Measurements from ENCODE around the gene RNF141.

Gene RNF141

DNA sequence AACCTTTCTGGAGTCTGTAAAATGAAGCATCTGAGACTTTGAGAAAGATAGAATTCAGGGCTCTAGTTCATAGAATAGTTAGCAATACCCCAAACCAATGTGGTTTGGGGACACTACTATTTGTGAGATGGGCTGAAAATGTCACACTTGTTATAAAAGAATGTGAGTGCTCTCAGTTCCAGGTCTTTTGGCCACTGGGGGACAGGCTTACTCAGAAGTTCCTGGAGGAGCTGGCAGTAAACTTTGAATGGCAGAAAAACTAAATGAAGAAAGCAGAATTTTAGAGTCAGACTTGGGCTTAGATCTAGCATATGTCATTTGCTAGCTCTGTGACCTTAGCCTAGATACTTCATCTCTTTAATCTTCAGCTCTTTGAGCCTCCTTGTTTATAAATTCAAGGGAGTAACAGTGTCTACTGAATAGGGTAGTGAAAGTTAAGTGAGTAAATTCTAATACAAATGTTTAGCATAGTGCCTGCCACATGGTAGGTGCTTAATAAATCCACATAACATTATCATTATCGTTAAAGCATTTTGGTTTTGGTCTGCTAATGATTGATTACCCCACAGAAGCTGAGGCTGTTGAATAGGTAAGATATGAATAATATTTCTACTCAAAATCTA lies 23.8 kb upstream of the RNF141 start (continued):
- TF ChIP-seq ZNF174 (tag by site-specific recombination; IDR thresholded peaks at IDR 0.05) (no peak), ZNF510 (tag by site-specific recombination; IDR thresholded peaks at IDR 0.05; ENCODE audit: insufficient replicate concordance) (no peak)
- TF ChIP-seq, protein P1, sequence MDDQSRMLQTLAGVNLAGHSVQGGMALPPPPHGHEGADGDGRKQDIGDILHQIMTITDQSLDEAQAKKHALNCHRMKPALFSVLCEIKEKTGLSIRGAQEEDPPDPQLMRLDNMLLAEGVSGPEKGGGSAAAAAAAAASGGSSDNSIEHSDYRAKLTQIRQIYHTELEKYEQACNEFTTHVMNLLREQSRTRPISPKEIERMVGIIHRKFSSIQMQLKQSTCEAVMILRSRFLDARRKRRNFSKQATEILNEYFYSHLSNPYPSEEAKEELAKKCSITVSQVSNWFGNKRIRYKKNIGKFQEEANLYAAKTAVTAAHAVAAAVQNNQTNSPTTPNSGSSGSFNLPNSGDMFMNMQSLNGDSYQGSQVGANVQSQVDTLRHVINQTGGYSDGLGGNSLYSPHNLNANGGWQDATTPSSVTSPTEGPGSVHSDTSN (CRISPR knock-in tag; IDR thresholded peaks at IDR 0.05): no peak

DNA sequence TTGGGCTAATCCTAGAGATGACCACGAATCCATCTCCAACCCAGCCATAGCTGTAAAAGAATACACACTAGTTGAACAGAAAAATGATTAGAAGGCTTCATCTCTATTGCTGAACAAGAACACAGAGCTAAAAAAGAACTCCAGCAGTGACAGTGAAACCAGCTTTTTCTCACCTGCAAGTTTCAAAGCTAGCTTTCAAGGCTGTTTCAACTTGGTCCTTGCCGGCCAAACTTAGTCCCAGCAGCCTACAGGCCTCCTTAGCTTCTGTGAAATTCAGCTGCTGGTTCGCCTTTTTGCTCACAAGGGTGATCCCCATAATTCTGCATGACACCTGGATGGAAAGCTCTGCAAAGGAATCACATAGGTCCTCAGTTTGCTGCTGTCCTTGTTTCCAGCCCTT lies 23.0 kb upstream of the RNF141 start:
- ChIA-PET POLR2A (no interaction called here), CTCF (interaction anchor here (0.6 to 1.1 kb wide), 3 partner anchors 56 to 186 kb away, joined by 3 read pairs; no protein-coding TSS in a partner anchor)
- TF ChIP-seq ZNF350 (tag by site-specific recombination; IDR thresholded peaks at IDR 0.05) (no peak), ZNF140 (tag by site-specific recombination; IDR thresholded peaks at IDR 0.05) (no peak), ZNF24 (tag by site-specific recombination; IDR thresholded peaks at IDR 0.05) (no peak), ZNF394 (tag by site-specific recombination; IDR thresholded peaks at IDR 0.05; ENCODE audit: borderline replicate concordance) (no peak), ZNF132 (tag by site-specific recombination; IDR thresholded peaks at IDR 0.05; ENCODE audit: borderline replicate concordance) (no peak)
- Histone ChIP-seq H3K4me3 (ENCODE audit: low read depth, low read length) (no peak overlapping the region), H3K36me3 (ENCODE audit: control insufficient read depth in 2 of 2, insufficient read depth in 1 of 2, low read length in 2 of 2) (no peaks in the 10 kb centered on the region), H3K4me1 (ENCODE audit: control insufficient read depth, insufficient read depth, low read length) (no peaks in the 10 kb centered on the region), H3K27ac (ENCODE audit: extremely low read depth, low read depth, low read length) (no peak overlapping the region), H3K9me3 (ENCODE audit: control insufficient read depth, insufficient read depth, low read depth, low read length) (no peaks in the 10 kb centered on the region)

DNA sequence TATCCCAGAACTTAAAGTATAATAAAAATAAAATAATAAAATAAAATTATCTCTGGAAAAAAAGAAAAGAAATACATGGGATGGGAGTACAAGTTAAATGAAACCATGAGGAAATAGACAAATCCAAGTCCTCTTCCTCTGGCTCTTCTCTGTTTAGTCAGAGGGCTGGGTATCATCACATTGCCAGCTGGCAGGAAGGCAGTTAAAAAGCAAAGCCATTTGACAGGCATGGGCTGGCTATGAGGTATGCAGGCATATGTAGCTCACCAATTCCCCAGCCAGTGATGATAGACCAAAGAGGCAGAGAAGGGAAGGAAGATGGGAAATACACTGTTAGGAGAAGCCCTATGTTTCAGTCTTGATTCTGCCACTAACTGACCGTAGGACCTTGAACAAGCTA lies 21.0 kb upstream of the RNF141 start:
- no peak overlapping the region for H3K27ac ChIP-seq (ENCODE audit: extremely low read depth, low read depth, low read length)
- H3K4me1 ChIP-seq (ENCODE audit: control insufficient read depth, insufficient read depth, low read length): no peaks in the 10 kb centered on the region
- no peak overlapping the region for H3K4me3 ChIP-seq (ENCODE audit: low read depth, low read length)
- no peaks in the 10 kb centered on the region for H3K36me3 ChIP-seq (ENCODE audit: control insufficient read depth in 2 of 2, insufficient read depth in 1 of 2, low read length in 2 of 2)
- ChIA-PET CTCF (interaction anchor here (0.7 kb wide), 1 partner anchor 69 kb away, joined by 3 read pairs; no protein-coding TSS in a partner anchor), POLR2A (no interaction called here)
- H3K9me3 ChIP-seq (ENCODE audit: control insufficient read depth, insufficient read depth, low read depth, low read length): no peaks in the 10 kb centered on the region
- no peak for TF ChIP-seq ZNF214 (tag by site-specific recombination; IDR thresholded peaks at IDR 0.05; ENCODE audit: borderline replicate concordance)
- TF ChIP-seq ZNF701 (tag by site-specific recombination; IDR thresholded peaks at IDR 0.05): no peak
- TF ChIP-seq ZNF391 (tag by site-specific recombination; IDR thresholded peaks at IDR 0.05; ENCODE audit: borderline replicate concordance, low read depth): no peak
- TF ChIP-seq OSR2 (tag by site-specific recombination; IDR thresholded peaks at IDR 0.05): no peak
- TF ChIP-seq ZFP37 (tag by site-specific recombination; IDR thresholded peaks at IDR 0.05): no peak
- TF ChIP-seq, protein P1 (CRISPR knock-in tag; IDR thresholded peaks at IDR 0.05): no peak
- no peak for TF ChIP-seq ZNF302 (tag by site-specific recombination; IDR thresholded peaks at IDR 0.05; ENCODE audit: low read depth)
- no peak for TF ChIP-seq KLF8 (tag by site-specific recombination; IDR thresholded peaks at IDR 0.05)
- no peak for TF ChIP-seq TCF7L2 (IDR thresholded peaks at IDR 0.05; ENCODE audit: borderline replicate concordance, low read depth, low read length)
- TF ChIP-seq ZBTB7A (tag by site-specific recombination; IDR thresholded peaks at IDR 0.05; ENCODE audit: low read depth): no peak
- no peak for TF ChIP-seq ZNF404 (tag by site-specific recombination; IDR thresholded peaks at IDR 0.05)
- TF ChIP-seq, protein P2, sequence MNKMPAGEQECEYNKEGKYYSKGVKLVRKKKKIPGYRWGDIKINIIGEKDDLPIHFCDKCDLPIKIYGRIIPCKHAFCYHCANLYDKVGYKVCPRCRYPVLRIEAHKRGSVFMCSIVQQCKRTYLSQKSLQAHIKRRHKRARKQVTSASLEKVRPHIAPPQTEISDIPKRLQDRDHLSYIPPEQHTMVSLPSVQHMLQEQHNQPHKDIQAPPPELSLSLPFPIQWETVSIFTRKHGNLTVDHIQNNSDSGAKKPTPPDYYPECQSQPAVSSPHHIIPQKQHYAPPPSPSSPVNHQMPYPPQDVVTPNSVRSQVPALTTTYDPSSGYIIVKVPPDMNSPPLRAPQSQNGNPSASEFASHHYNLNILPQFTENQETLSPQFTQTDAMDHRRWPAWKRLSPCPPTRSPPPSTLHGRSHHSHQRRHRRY (tag by site-specific recombination; IDR thresholded peaks at IDR 0.05): no peak
- TF ChIP-seq HOXA7 (CRISPR knock-in tag; IDR thresholded peaks at IDR 0.05; ENCODE audit: borderline replicate concordance): no peak
- TF ChIP-seq ZBTB20 (tag by site-specific recombination; IDR thresholded peaks at IDR 0.05): no peak
- TF ChIP-seq KLF1 (tag by site-specific recombination; IDR thresholded peaks at IDR 0.05): no peak
- TF ChIP-seq, protein P3, sequence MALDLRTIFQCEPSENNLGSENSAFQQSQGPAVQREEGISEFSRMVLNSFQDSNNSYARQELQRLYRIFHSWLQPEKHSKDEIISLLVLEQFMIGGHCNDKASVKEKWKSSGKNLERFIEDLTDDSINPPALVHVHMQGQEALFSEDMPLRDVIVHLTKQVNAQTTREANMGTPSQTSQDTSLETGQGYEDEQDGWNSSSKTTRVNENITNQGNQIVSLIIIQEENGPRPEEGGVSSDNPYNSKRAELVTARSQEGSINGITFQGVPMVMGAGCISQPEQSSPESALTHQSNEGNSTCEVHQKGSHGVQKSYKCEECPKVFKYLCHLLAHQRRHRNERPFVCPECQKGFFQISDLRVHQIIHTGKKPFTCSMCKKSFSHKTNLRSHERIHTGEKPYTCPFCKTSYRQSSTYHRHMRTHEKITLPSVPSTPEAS (tag by site-specific recombination; IDR thresholded peaks at IDR 0.05): no peak
- TF ChIP-seq KLF16 (tag by site-specific recombination; IDR thresholded peaks at IDR 0.05): no peak
- no peak for TF ChIP-seq ZNF202 (tag by site-specific recombination; IDR thresholded peaks at IDR 0.05; ENCODE audit: borderline replicate concordance)
- TF ChIP-seq ZNF561 (tag by site-specific recombination; IDR thresholded peaks at IDR 0.05; ENCODE audit: borderline replicate concordance): no peak
- TF ChIP-seq ZNF16 (tag by site-specific recombination; IDR thresholded peaks at IDR 0.05; ENCODE audit: low read depth): no peak
